Adrenal gland (tissue), 5 donors: ENCODE measurements around the gene DBNDD1.

Experiments used
- POLR2A ChIP-seq, 2 donors: fragments of 450-650 bp; IDR thresholded peaks; one replicate each; pipeline ENCODE4 v1.6.1; 2017; ENCODE audit warnings: antibody characterized with exemption in 2 of 2, mild to moderate bottlenecking in 2 of 2, moderate library complexity in 1 of 2
- TF ChIP-seq, protein P1 (sequence below), 6 experiments: fragments of 450-650 bp in 4 of 6; fragments of 200-600 bp in 2 of 6; sonication (generic) in 1 of 6; IDR thresholded peaks; 1 replicate in 5 of 6; 2 replicates in 1 of 6; pipeline versions ENCODE4 v1.5.1 to v1.8.0; 2016 to 2021; ENCODE audit warnings: antibody characterized with exemption in 6 of 6, mild to moderate bottlenecking in 2 of 6, moderate library complexity in 1 of 6
- donor health status: DM: no; HTN: no; CAD: no.

DNA sequence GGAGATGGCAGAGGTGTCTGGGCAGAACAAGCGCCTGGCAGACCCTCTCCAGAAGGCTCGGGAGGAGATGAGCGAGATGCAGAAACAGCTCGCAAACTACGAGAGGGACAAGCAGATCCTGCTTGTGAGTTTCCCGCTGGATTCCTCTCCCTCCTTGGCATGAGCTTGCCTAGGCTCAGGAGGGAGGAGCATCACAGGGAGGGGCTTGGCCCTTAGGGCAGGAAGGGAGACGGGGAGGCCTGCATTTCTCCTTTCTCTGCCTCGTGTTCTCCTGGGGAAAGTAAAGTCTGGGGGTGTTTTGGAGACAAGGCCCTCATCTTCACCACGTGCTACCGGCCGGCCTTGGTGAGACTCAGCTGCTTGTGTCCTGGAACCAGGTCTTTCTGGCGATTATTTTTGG lies 18.0 kb upstream of the DBNDD1 start:
- TF ChIP-seq, protein P1, sequence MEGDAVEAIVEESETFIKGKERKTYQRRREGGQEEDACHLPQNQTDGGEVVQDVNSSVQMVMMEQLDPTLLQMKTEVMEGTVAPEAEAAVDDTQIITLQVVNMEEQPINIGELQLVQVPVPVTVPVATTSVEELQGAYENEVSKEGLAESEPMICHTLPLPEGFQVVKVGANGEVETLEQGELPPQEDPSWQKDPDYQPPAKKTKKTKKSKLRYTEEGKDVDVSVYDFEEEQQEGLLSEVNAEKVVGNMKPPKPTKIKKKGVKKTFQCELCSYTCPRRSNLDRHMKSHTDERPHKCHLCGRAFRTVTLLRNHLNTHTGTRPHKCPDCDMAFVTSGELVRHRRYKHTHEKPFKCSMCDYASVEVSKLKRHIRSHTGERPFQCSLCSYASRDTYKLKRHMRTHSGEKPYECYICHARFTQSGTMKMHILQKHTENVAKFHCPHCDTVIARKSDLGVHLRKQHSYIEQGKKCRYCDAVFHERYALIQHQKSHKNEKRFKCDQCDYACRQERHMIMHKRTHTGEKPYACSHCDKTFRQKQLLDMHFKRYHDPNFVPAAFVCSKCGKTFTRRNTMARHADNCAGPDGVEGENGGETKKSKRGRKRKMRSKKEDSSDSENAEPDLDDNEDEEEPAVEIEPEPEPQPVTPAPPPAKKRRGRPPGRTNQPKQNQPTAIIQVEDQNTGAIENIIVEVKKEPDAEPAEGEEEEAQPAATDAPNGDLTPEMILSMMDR (IDR thresholded peaks at IDR 0.05), result no peak
- no peak for TF ChIP-seq POLR2A (IDR thresholded peaks at IDR 0.05)
